GOT3 (cell line): Measurements from ENCODE around the gene LIPT1.
"Not testable (repeated sequence)": the region's sequence is repeated elsewhere in the genome, so short reads cannot be mapped to it uniquely, and the experiment has no call there.

Source experiments
- DNase-seq: peaks from one replicate; lab custom pipeline; 2025; ENCODE audit warnings: mixed read lengths; lab: John Stamatoyannopoulos, UW

The LIPT1 gene

DNA sequence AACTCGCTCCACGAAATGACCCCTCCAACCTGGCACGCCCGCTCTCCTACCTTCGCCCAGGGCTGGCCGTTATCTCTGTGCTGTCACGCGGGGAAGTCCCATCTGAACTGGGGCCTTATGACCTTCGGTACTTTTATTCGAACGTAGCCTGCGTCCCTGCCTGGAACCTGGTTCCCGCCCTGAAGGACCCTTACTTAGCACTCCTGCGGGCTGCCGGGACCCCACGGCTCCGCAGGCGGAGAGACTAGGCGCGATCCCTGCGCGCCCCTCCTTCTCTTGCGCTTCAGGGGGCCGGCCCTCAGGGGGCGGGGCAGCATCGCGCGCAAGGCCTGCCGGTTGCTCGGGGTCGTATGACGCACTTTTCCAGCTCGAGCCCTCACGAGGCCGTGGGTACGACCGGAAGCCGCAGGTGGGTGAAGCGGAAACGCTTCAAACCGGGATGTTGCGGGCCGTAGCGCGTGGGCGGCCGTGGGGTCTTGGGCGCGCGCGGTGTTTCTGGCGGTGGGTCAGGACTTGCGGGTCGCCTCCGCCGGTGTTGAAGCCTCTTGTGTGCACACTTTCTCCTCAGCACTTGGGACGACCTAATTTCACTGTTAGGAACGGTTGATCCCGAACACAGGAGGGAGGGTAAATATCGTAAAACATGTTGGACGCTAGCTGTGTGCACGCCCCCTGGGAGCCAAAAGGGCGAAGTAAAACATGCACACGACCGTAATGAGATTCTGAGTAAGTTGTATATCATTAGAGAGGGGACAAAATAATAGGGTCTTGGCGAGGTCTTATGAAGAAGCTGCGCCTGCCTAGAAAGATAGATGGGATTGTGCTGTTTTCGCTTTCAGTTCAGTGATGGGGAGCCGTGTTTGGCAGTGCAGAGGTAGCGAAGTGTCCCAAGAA lies at the start of gene LIPT1, which contains the start of gene TSGA10:
TSS of gene LIPT1 (plus strand) at position 325 of the 894 bp plus-strand sequence. CDS start 6,991 bp downstream, outside the sequence.
TSS of gene TSGA10 (minus strand) at position 300 of the 894 bp plus-strand sequence. CDS start 45,503 bp downstream, outside the sequence.
- peak; percentile 60 for DNase-seq

GRCh38 chr2:99106913-99107312 lies 47.9 kb upstream of the LIPT1 start:
- no peak for DNase-seq

DNA sequence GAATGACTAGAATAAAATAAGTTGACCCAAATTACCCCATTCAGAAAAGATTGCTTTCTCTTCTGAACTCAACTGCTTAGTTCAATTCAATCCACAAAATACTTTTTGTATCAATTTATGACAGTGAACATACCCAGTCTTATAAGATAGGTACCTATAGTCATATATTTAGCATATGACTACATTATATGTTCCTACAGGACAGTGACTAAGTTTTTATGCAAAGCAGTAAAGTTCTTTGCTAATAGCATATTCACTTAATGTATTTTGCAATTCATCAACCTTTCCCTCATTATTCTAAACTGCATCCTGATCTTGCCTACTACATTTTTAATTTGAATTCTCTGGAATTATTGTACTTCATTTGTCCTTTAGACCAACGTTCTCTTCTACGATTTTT lies 43.5 kb upstream of the LIPT1 start:
- DNase-seq: no peak

DNA sequence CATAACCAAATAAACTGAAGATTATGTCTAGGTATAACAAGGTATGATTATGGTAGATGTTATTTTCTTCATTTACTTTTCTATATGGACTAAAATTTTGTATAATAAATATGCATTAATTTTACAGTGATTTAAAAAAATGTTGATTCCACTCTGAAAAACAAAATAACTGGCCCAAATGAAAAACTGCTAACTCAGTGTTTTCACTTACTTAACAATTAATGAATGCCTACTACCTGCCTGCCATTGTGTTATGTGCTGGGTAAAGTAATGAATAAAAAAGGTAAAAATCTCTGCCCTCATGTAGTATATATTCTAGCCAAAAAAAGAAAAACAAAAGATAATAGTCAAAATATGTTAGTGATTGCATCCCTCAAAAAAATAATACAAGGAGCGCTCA lies 42.8 kb upstream of the LIPT1 start:
- DNase-seq: no peak

- no peak for DNase-seq
Observed at GRCh38 chr2:99112617-99113016, 42.1 kb upstream of the LIPT1 start.

- no peak for DNase-seq
Observed at GRCh38 chr2:99127981-99128380, 26.8 kb upstream of the LIPT1 start.

DNA sequence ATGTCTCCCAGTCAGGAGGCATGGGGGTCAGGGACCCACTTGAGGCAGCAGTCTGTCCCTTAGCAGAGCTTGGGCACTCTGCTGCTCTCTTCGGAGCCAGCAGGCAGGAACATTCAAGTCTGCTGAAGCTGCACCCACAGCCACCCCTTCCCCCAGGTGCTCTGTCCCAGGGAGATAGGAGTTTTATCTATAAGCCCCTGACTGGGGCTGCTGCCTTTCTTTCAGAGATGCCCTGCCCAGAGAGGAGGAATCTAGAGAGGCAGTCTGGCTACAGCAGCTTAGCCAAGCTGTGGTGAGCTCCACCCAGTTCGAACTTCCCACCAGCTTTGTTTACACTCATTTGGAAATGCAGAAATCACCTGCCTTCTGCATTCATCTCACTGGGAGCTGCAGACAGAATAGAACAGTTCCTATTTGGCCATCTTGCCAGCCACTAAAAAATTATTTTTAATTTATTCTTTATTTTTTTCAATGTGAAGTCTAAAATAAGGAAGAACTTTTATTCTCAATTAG lies 19.7 kb upstream of the LIPT1 start:
- DNase-seq: not testable (repeated sequence)

- no peak for DNase-seq
Observed at GRCh38 chr2:99139003-99139402, 15.8 kb upstream of the LIPT1 start.

GRCh38 chr2:99140056-99140859 lies 14.5 kb upstream of the LIPT1 start:
- no peak for DNase-seq

- DNase-seq: no peak
Observed at GRCh38 chr2:99140860-99141109, 14.0 kb upstream of the LIPT1 start.

DNA sequence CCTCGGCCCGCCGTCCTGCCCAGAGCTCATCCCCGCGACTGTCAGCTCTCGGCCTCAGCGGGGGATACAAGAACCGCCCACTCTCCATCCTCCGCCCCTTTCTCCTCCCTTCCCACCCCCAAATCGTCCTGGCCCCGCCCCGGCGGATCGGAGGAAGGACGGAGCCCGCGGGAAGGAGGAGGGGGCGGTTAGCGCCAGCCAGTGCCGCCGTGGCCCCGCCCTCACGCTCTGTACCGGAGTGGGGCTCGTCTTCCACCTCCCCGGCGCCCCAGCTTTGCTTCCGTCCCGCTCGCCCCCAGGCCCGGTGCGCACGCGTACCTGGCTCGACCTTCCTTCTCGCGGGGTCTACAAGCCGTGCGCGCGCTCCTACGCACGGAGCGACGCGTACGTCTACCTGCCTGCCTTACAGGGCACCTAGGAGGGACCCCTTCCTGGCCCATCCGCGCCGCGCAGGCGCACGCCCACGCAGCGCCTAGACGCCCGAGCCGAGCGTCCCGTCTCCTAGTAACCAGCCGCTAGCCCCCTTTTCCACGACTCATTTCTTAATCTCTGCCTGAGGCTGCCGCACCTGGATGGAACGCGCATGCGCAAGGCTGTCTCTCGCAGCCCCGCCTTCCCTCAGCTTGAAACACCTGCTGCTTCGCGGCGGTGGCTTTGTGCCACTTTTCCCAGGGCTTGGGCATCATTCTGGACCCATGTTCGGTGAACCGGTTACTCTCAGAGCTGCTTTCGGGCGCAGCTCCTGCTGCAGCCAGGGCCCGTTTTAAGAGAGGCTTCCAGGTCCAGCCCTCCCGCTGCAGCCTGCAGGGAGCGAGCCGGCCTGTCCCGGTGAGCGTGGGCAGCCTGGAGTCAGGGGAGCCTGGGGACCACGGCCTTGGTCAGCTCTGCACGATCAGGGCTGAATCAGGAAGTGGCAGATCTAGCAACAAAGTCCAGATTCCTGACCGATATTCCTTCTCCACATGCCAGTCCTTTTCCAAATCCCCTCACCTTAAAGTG lies 13.4 kb upstream of the LIPT1 start, which contains the start of gene C2orf15:
TSS of gene C2orf15 (plus strand) at position 598 of the 999 bp plus-strand sequence. CDS start 8,852 bp downstream, outside the sequence.
- DNase-seq: peak; percentile 75

- no peak for DNase-seq
Observed at GRCh38 chr2:99150706-99151105, 4.1 kb upstream of the LIPT1 start.

DNA sequence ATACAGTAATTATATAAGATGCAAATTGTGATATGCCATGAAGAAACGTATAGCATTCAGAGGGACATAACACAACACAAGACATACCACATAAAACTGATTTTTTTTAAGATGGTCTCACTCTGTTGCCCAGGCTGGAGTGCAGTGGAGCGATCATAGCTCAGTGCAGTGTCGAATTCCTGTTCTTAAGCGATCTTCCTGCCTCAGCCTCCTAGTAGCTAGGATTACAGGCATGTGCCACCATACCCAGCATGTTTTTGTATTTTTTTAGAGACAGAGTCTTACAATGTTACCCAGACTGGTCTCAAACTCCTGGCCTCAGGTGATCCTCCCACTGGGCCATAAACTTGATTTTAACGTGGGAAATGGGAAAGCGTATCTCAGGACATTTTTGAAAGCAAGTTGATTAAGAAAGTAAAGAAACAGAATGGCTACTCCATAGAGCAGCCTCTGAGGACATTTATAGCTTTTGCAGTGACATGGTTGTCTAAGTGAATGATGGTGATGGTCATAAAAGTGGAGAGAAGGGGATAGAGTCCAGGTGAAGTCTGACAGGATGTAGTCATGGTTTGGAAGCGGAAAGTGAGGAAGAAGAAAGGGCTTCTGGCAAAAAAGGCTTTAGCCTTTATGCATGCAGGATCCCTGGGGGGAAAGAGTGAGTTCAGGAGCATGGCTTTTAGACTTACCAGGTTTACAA lies 2.4 kb upstream of the LIPT1 start:
- DNase-seq: no peak

- DNase-seq: no peak
Observed at GRCh38 chr2:99153921-99154604, 704 bp upstream of the LIPT1 start.

GRCh38 chr2:99156891-99157290 lies 2.1 kb downstream of the LIPT1 start:
- DNase-seq: no peak

DNA sequence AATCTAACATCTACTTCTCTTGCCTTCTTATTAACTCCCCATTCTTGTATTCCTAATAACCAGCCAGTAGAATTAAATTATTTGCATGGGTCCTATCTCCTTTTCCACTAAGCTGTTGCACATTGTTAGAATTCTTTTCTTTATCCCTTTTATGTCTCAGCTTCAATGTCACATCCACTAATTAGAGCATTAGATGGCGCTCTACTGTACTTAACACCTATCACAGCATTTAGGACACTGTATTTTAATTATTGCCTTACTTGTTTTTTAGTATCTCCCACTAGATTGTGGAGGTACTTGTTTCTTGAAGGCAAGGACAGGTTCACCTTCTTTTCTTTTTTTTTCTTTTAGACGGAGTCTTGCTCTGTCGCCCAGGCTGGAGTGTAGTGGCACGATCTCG lies 3.8 kb downstream of the LIPT1 start:
- no peak for DNase-seq

DNA sequence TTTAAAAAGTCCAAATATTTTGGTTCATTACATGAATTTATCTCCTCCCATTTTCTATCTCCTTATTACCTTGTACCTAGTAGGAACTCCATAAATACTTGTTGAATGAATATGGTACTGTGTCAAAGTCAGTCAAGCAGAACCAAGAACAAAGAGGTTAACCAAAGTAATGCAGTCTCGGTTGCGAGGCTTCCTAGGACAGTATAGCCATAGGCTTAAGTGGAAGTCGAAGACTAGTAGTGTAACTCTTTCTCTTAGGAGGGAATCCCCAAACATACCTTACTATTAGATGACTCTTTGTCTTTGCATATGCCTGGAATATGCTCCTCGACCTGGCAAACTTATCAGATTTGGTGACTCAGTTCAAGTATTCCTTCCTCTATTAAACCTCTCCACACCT lies 4.8 kb downstream of the LIPT1 start:
- no peak for DNase-seq

- no peak for DNase-seq
Observed at GRCh38 chr2:99166218-99166617, 11.5 kb downstream of the LIPT1 start.

- no peak for DNase-seq
Observed at GRCh38 chr2:99169534-99169933, 14.8 kb downstream of the LIPT1 start.
